Stimulated activated CD8-positive, alpha-beta memory T cell treated with anti-CD3 and anti-CD28 coated beads, Interleukin-7, amount 100 ng/mL, for 24 hours (primary cell): Measurements from ENCODE around the gene HAPLN3.
A peak's percentile ranks its signal among the peaks of the same experiment; 100 is the strongest.

Source experiments
- DNase-seq: peaks from one replicate; pipeline ENCODE4 v3.0.0-alpha.2; 2020; ENCODE audit warnings: low read depth

The HAPLN3 gene

GRCh38 chr15:88894348-88894818, 961 bp downstream of the HAPLN3 start:
- peak; percentile 68 for DNase-seq

GRCh38 chr15:88891540-88892254, 3.6 kb downstream of the HAPLN3 start:
- no peak for DNase-seq

DNA sequence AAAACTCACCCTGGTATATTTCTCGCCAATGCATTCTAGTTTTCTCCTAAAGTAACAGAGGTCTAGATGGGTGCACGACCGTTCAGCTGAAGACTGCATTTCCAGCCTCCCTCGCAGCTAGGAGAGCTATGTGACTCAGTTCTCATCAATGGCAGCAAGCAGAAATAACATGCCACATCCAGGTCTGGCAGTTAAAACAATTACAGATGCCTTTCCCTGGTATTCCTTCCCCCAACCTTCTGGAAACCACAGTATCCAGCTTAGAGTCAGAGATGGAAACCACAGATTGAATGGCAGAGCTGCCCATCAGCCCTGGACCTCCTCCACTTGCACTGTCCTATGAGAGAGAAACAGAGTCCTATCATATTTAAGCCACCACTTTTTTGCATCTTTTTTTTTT, 4.8 kb downstream of the HAPLN3 start:
- DNase-seq: no peak

GRCh38 chr15:88888719-88889118, 6.6 kb downstream of the HAPLN3 start:
- DNase-seq: no peak

DNA sequence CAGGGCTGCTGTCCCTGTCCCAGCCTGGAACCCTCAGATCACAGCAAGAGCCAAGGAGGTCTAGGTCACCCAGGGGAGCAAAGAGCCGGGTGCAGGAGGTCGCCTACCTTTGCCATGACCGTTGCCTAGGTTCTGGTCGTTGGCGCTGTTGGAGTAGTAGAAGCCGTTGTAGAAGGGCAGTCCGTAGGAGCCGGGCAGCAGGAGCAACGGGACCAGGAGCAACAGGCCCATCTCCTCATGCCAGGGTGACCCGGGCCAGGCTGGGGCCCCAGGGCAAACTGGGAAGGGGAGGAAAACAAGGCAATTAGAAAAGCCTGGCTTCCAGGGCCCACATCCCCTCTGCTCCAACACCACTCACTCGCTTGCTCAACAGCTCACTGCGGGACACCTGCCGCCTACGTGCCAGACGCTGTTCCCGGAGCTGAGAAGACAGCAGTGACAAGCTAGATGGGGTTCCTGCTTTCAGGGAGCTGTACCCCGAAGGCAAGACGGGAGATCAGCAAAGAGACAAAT, 8.2 kb downstream of the HAPLN3 start:
- no peak for DNase-seq

- DNase-seq: no peak
Observed at GRCh38 chr15:88882785-88883184, 12.6 kb downstream of the HAPLN3 start.

DNA sequence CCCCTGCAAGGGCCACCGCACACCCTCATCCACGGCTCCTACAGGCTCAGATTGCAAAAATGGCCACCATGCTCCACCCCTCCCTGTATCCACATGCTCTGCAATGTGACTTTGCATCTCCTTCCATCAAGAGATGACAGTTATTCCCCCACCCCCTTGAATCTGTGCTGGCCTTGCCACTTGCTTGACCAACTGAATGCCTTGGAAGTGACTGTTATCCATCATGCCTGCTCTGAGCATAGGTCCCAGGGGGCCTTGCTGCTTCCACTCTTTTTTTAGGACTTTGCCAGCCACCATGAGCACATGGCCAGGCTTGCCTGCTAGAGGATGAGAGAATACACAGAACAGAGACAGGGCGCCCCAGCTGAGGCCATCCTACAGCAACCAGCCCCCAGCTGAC, 13.6 kb downstream of the HAPLN3 start:
- no peak for DNase-seq

- DNase-seq: no peak
Observed at GRCh38 chr15:88880944-88881740, 14.2 kb downstream of the HAPLN3 start.

- DNase-seq: no peak
Observed at GRCh38 chr15:88878720-88879184, 16.6 kb downstream of the HAPLN3 start.

DNA sequence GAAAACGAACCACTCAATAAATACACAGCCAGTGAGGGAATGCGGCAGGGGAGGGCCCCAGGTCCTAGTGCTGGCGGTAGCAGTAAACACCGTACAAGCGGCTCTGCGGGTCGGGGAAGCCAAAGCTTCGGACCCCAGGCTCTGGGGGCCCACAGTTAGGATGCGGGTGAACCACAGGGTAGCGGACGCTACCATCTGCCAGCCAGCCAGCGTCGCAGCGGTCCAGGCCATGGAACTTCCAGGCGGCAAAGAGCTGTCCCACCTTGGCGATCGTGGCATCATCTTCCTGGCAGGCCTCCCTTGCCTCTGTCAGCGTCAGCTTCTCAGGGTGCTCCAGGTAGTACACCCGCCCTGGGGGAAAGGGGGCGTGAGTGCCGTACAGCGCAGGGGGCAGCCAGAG, 17.4 kb downstream of the HAPLN3 start:
- DNase-seq: no peak

DNA sequence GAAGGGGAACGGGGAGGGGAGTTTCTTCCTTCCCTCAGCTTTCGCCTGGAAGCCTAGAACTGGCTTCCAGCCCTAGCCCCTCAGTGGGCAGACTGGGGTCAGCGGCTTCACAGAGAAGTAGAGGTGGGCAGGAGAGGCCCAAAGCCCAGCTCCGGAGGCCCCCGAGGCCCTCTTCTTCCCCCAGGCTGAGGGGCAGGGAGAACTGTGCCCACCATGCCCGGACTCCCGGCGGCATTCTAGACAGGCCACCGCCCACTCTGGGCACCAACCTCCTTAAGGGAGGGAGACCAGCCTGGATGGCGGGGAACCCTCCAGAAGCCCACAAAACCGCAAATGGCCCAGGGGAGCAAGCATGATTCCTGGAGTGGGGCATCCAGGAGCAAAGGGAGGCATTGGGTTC, 17.9 kb downstream of the HAPLN3 start:
- DNase-seq: no peak

- no peak for DNase-seq
Observed at GRCh38 chr15:88876573-88876972, 18.8 kb downstream of the HAPLN3 start.

GRCh38 chr15:88874684-88875083, 20.7 kb downstream of the HAPLN3 start:
- DNase-seq: no peak

DNA sequence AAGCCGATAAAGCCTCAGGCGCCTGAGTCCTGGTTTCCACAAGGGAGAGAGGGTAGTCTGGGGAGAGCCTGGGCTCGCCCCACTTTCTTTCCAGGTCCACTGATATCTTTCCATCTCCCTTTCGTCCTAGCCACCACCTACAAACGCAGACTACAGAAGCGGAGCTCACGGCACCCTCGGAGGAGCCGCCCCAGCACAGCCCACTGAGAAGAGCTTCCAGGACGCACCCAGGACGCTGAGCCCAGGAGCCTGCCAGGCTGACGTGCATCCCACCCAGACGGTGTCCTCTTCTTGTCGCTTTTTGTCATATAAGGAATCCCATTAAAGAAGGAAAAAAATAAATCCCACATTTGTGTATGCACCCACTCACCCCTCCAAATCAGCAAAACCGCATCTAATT, 21.1 kb downstream of the HAPLN3 start:
- no peak for DNase-seq

DNA sequence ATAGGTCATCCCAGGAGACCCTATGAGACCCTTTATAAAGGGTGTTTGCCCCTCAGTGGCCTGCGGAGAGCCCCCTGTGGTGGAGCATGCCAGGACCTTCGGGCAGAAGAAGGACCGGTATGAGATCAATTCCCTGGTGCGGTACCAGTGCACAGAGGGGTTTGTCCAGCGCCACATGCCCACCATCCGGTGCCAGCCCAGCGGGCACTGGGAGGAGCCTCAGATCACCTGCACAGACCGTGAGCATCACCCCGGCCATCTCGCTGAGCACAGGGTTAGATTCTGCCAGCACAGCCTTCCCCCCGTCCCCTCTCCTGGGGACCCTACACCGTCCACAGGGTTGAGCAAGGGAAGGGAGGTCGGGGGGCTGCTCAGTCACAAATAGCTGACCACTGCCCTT, 21.6 kb downstream of the HAPLN3 start:
- DNase-seq: no peak

DNA sequence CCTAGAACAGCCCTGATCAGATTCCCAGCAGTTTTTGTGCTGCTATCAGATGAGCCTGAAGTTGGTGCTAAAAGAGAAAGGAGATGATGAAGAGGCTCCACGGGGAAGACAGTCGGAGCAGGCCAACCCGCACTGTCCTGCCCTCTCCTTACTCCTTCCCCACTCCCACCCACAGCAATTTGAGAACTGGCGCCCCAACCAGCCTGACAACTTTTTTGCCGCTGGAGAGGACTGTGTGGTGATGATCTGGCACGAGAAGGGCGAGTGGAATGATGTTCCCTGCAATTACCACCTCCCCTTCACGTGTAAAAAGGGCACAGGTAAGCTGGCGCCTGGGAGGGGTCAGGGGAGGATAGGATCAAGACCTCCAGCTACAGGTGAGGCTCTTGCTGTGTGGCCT, 22.6 kb downstream of the HAPLN3 start:
- DNase-seq: no peak

DNA sequence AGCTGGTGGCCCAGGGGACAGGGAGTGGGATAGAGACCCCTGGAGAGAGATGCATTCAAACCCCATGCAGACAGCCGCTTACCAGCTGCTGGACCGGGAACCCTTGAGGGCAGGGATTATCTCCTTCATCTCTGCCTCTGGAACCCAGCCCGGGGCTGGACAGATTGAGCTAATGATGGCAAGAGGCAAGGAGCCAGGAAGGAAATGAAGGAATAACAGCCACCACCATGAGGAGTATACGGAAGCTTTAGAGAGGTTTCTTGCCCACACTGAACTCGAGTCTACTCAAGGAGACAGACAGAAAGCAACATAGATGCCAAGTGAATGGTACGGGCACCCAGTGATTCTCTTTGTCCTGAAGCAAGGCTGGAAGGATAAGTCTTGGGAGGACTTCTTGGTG, 23.2 kb downstream of the HAPLN3 start:
- DNase-seq: no peak

GRCh38 chr15:88871313-88871712, 24.0 kb downstream of the HAPLN3 start:
- DNase-seq: no peak

GRCh38 chr15:88866295-88866881, 29.0 kb downstream of the HAPLN3 start:
- DNase-seq: no peak

DNA sequence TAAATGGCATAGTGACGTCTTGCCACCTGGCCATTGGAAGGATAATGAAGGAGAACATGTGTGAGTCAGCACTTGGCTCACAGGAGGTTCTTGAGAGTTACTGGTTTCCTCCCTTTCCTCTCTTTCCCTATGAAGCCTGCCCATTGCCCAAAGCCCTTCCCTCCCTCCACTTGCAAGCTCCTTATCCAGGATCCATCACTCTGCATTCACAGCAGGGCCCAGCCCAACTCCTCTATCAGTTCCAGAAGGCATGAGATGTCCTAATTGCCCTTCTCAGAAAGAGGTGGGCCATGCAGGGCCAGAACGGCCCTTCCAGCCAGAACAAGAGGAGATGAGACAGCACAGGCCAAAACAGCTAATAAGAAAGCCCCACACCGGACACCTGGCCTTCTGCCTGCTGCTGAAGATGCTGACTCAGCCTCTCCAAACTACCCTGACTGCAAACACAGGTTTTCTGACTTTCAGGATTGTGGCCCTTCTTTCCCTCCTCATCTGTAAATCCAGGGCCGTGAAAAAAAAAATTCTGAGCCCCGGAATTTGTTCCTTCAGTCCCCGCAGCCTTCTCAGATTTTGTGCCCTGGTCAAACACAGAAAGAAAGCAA, 29.7 kb downstream of the HAPLN3 start:
- DNase-seq: no peak

- no peak for DNase-seq
Observed at GRCh38 chr15:88864861-88865497, 30.4 kb downstream of the HAPLN3 start.

DNA sequence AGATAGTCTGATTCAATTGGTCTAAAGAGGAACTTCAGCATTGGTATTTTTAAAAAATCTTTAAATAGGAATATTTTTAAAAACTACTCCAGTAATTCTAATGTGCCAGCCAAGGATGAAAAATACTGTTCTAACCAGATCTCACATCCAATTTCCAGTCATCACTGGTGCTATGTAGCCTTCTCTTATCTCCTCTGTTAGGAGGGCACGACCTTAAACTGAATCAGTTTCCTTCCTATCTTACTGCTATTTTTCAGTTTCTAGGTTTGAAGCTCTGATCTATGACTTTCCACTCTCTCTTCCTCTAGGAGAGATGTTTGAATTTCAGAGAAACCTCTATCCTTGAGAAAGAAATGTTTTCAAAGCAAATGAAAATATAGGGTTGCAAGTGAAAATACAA, 31.9 kb downstream of the HAPLN3 start:
- no peak for DNase-seq
